K562 (cell line): ENCODE measurements around the gene TRIM62. TPM values are rescaled to one million over a fixed set of nuclear protein-coding genes. Genes with fewer than 3 reads are reported as not detected.

Experiments
- ARID1B ChIP-seq: fragments of 450-650 bp; IDR thresholded peaks from 2 replicates; pipeline ENCODE4 v1.6.1; 2016; ENCODE audit warnings: antibody characterized with exemption, mild to moderate bottlenecking, inconsistent platforms
- C11orf30 ChIP-seq: fragments of 450-650 bp; IDR thresholded peaks from 2 replicates; pipeline ENCODE4 v1.6.1; 2016; ENCODE audit warnings: low read depth, mild to moderate bottlenecking
- CBX3 ChIP-seq, 2 experiments: IDR thresholded peaks; 1 replicate in 1 of 2; 2 replicates in 1 of 2; pipeline ENCODE4 v1.6.1; 2012; ENCODE audit warnings: inconsistent platforms in 2 of 2, low read length in 2 of 2, borderline replicate concordance in 1 of 2, control low read depth in 1 of 2
- FOXJ3 ChIP-seq: sonication (generic); formaldehyde crosslinking; IDR thresholded peaks from 2 replicates; pipeline ENCODE4 v1.4.0; 2020; ENCODE audit warnings: mild to moderate bottlenecking, missing genetic modification reagents
- FUS ChIP-seq: fragments of 200-400 bp; formaldehyde crosslinking; optimal IDR thresholded peaks from 2 replicates; pipeline ENCODE3; 2017; ENCODE audit warnings: low read depth, low read length
- MED1 ChIP-seq: sonication (generic); formaldehyde crosslinking; IDR thresholded peaks from 2 replicates; pipeline ENCODE4 v1.8.1; 2023; ENCODE audit warnings: missing genetic modification reagents, borderline replicate concordance
- NCOA1 ChIP-seq: fragments of 450-650 bp; IDR thresholded peaks from 2 replicates; pipeline ENCODE4 v1.6.1; 2016; ENCODE audit warnings: low read depth
- NONO ChIP-seq, 2 experiments: fragments of 200-400 bp in 1 of 2; fragments of 450-650 bp in 1 of 2; formaldehyde crosslinking in 1 of 2; IDR thresholded peaks; 2 replicates each; pipeline ENCODE4 v1.6.1; 2017; ENCODE audit warnings: low read depth in 2 of 2, mild to moderate bottlenecking in 2 of 2, moderate library complexity in 2 of 2, low read length in 1 of 2
- PPARD ChIP-seq: fragments of 250-450 bp; sonication (Bioruptor Pico); IDR thresholded peaks from 2 replicates; pipeline ENCODE4 v1.8.0; 2022; ENCODE audit warnings: inconsistent platforms, mild to moderate bottlenecking, moderate library complexity
- RAD51 ChIP-seq: fragments of 450-650 bp; IDR thresholded peaks from 2 replicates; pipeline ENCODE4 v1.7.1; 2016; ENCODE audit warnings: low read depth, mild to moderate bottlenecking, borderline replicate concordance
- RBM22 ChIP-seq: fragments of 200-400 bp; formaldehyde crosslinking; IDR thresholded peaks from 2 replicates; pipeline ENCODE4 v1.6.1; 2018; ENCODE audit warnings: low read length, low read depth; ENCODE audit not compliant: poor library complexity, severe bottlenecking
- ZNF146 ChIP-seq: IDR thresholded peaks from one replicate; pipeline ENCODE4 v1.6.1; 2018; ENCODE audit warnings: missing compliant biosample characterization; ENCODE audit not compliant: unreplicated experiment
- ZNF217 ChIP-seq: sonication (generic); formaldehyde crosslinking; IDR thresholded peaks from 2 replicates; pipeline ENCODE4 v1.8.0; 2022; ENCODE audit warnings: mild to moderate bottlenecking, missing genetic modification reagents
- ZNF311 ChIP-seq: fragments of 250-450 bp; sonication (Bioruptor Pico); IDR thresholded peaks from 2 replicates; pipeline ENCODE4 v1.4.0; 2020; ENCODE audit warnings: mild to moderate bottlenecking, moderate library complexity
- polyA plus RNA-seq, 8 experiments: library from polyadenylated mRNA; depleted of rRNA in 4 of 8; stranded (reverse) in 5 of 8; unstranded in 3 of 8; fragments of >200 nt; fragmentation: Nextera tagmentation in 2 of 8; fragmentation: Illumina TruSeq in 1 of 8; extraction: Ambion mirVana in 2 of 8; extraction: Trizol in 1 of 8; gene quantifications; 2 replicates each; pipeline versions ENCODE4 v1.2.1 to v1.2.3, GENCODE V29; 2011 to 2014; ENCODE audit warnings: inconsistent platforms in 1 of 8, missing spikeins in 1 of 8
- total RNA-seq, 7 experiments: library from RNA; depleted of rRNA in 6 of 7; stranded (reverse); fragments of >200 nt in 6 of 7; fragmentation: Illumina TruSeq in 2 of 7; extraction: Trizol in 2 of 7; gene quantifications; 2 replicates each; pipeline versions ENCODE4 v1.2.1 to v1.2.3, GENCODE V29; 2011 to 2021; ENCODE audit warnings: low replicate concordance in 1 of 7
- TF ChIP-seq, protein P1 (sequence below), 2 experiments: IDR thresholded peaks in 1 of 2; conservative IDR thresholded peaks in 1 of 2; 2 replicates each; pipeline ENCODE4 v1.6.1; 2016; ENCODE audit warnings: low read depth in 2 of 2, mild to moderate bottlenecking in 1 of 2, missing compliant biosample characterization in 1 of 2, missing genetic modification characterization in 1 of 2, moderate library complexity in 1 of 2
- TF ChIP-seq, protein P2 (sequence below): fragments of 450-650 bp; IDR thresholded peaks from 2 replicates; pipeline ENCODE4 v1.6.1; 2017; ENCODE audit warnings: antibody characterized with exemption
- TF ChIP-seq, protein P3 (sequence below): sonication (generic); formaldehyde crosslinking; IDR thresholded peaks from 2 replicates; pipeline ENCODE4 v1.9.0; 2022; ENCODE audit warnings: mild to moderate bottlenecking, missing genetic modification reagents
- TF ChIP-seq, protein P4 (sequence below): sonication (generic); formaldehyde crosslinking; IDR thresholded peaks from 2 replicates; pipeline ENCODE4 v1.9.0; 2022; ENCODE audit warnings: mild to moderate bottlenecking, missing genetic modification reagents
- TF ChIP-seq, protein P5 (sequence below): IDR thresholded peaks from 2 replicates; pipeline ENCODE4 v1.6.1; 2014; ENCODE audit warnings: antibody characterized with exemption

The TRIM62 gene
- total and polyA plus RNA-seq, 9 of the 15 experiments (the other 6 are each of a cell fraction or from before 2014, with no cell fraction given): 0.18 to 2.3 (median 0.52) TPM

DNA sequence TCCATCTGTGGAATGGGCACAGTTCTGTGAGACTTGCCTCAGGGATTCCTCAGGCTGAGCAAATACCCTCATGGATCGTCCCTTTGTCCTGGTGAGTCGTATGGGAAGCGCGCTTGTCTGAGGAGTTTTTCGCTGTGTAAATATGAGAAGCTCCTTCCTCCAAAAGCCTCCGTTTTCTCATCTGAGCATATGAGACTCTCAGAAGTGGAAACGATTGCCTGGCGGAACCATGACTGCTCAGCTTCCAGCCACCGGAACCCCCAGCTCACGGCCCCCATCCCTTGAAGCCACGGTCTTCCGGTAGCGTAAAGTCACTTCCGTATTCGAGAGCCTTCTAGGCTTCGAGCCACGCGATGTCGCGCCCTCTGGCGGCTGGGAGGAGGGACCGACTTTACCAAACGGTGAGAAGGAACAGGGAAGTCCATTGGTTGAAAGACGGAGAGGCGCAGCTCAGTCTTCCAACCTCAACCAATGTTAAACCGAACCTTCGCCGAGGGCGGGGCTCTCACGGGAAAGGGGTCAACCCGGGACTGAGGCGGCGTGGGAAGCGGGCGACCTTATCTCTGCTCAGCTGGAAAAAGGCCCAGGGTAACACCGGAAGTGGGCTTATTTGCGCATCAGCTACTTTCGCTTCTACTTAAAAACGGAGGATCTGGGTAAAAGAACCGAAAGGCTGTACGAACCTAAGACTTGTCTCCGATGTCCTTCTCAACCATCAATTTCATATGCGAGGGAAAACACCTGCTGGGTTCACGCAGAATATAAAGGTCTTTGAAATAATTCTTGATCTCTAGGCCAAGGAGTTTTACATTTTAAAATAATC lies 54.6 kb downstream of the TRIM62 start (continued):
- TF ChIP-seq, protein P1, sequence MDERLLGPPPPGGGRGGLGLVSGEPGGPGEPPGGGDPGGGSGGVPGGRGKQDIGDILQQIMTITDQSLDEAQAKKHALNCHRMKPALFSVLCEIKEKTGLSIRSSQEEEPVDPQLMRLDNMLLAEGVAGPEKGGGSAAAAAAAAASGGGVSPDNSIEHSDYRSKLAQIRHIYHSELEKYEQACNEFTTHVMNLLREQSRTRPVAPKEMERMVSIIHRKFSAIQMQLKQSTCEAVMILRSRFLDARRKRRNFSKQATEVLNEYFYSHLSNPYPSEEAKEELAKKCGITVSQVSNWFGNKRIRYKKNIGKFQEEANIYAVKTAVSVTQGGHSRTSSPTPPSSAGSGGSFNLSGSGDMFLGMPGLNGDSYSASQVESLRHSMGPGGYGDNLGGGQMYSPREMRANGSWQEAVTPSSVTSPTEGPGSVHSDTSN (CRISPR knock-in tag; IDR thresholded peaks at IDR 0.05; ENCODE audit: low read depth): no peak
- TF ChIP-seq, protein P1 (tag; conservative IDR thresholded peaks at IDR 0.05; ENCODE audit: low read depth): peak; percentile 72
- TF ChIP-seq PPARD (CRISPR knock-in tag): no peak
- no peak for TF ChIP-seq MED1
- TF ChIP-seq RBM22: peak; percentile 36
- peak in 1 of 2 experiments; percentile 99; a peak in 2 of 3 replicates for TF ChIP-seq CBX3 (IDR thresholded peaks at IDR 0.05; ENCODE audit: borderline replicate concordance in 1 of 2, low read length in 2 of 2)
- TF ChIP-seq ZNF311: no peak
- TF ChIP-seq, protein P2, sequence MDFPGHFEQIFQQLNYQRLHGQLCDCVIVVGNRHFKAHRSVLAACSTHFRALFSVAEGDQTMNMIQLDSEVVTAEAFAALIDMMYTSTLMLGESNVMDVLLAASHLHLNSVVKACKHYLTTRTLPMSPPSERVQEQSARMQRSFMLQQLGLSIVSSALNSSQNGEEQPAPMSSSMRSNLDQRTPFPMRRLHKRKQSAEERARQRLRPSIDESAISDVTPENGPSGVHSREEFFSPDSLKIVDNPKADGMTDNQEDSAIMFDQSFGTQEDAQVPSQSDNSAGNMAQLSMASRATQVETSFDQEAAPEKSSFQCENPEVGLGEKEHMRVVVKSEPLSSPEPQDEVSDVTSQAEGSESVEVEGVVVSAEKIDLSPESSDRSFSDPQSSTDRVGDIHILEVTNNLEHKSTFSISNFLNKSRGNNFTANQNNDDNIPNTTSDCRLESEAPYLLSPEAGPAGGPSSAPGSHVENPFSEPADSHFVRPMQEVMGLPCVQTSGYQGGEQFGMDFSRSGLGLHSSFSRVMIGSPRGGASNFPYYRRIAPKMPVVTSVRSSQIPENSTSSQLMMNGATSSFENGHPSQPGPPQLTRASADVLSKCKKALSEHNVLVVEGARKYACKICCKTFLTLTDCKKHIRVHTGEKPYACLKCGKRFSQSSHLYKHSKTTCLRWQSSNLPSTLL: no peak
- TF ChIP-seq, protein P3, sequence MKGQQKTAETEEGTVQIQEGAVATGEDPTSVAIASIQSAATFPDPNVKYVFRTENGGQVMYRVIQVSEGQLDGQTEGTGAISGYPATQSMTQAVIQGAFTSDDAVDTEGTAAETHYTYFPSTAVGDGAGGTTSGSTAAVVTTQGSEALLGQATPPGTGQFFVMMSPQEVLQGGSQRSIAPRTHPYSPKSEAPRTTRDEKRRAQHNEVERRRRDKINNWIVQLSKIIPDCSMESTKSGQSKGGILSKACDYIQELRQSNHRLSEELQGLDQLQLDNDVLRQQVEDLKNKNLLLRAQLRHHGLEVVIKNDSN (CRISPR knock-in tag): 0 out of 2 replicates have a peak, but pooled peaks have one; percentile 11
- TF ChIP-seq NCOA1: peak; percentile 39
- peak; percentile 76 for TF ChIP-seq C11orf30
- no peak for TF ChIP-seq ZNF146
- TF ChIP-seq, protein P4, sequence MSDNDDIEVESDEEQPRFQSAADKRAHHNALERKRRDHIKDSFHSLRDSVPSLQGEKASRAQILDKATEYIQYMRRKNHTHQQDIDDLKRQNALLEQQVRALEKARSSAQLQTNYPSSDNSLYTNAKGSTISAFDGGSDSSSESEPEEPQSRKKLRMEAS (CRISPR knock-in tag): peak; percentile 43
- no peak for TF ChIP-seq RAD51
- TF ChIP-seq ZNF217: no peak
- TF ChIP-seq, protein P5, sequence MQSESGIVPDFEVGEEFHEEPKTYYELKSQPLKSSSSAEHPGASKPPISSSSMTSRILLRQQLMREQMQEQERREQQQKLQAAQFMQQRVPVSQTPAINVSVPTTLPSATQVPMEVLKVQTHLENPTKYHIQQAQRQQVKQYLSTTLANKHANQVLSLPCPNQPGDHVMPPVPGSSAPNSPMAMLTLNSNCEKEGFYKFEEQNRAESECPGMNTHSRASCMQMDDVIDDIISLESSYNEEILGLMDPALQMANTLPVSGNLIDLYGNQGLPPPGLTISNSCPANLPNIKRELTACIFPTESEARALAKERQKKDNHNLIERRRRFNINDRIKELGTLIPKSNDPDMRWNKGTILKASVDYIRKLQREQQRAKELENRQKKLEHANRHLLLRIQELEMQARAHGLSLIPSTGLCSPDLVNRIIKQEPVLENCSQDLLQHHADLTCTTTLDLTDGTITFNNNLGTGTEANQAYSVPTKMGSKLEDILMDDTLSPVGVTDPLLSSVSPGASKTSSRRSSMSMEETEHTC: no peak
- TF ChIP-seq NONO (IDR thresholded peaks at IDR 0.05; ENCODE audit: low read depth in 2 of 2, low read length in 1 of 2): 0 out of 4 replicates have a peak, but pooled peaks of 1 of the 2 experiments have one; percentile 26
- TF ChIP-seq FUS: no peak
- TF ChIP-seq ARID1B: peak; percentile 58
- no peak for TF ChIP-seq FOXJ3 (CRISPR knock-in tag)
